ENCODE measurements around the gene PLD4.

DNA sequence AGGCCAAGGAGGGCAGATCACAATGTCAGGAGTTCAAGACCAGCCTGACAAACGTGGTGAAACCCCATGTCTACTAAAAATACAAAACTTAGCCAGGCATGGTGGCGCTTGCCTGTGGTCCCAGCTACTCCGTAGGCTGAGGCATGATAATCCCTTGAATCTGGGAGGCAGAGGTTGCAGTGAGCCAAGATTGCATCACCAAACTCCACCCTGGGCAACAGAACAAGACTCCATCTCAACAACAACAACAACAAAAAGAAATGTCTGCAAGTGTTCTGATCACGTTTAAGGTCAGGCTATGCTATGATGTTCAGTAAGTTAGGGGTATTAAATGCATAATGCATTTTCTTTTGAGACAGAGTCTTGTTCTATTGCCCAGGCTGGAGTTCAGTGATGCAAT, 6.7 kb upstream of the PLD4 start:
- TF ChIP-seq, protein P1, sequence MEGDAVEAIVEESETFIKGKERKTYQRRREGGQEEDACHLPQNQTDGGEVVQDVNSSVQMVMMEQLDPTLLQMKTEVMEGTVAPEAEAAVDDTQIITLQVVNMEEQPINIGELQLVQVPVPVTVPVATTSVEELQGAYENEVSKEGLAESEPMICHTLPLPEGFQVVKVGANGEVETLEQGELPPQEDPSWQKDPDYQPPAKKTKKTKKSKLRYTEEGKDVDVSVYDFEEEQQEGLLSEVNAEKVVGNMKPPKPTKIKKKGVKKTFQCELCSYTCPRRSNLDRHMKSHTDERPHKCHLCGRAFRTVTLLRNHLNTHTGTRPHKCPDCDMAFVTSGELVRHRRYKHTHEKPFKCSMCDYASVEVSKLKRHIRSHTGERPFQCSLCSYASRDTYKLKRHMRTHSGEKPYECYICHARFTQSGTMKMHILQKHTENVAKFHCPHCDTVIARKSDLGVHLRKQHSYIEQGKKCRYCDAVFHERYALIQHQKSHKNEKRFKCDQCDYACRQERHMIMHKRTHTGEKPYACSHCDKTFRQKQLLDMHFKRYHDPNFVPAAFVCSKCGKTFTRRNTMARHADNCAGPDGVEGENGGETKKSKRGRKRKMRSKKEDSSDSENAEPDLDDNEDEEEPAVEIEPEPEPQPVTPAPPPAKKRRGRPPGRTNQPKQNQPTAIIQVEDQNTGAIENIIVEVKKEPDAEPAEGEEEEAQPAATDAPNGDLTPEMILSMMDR (IDR thresholded peaks at IDR 0.05) = no peak
- TF ChIP-seq POLR2A (IDR thresholded peaks at IDR 0.05) (no peak), POLR2AphosphoS5 (IDR thresholded peaks at IDR 0.05) (no peak)
